Liver (tissue), 9 donors: Measurements from ENCODE around the gene TEX36. TPM values are rescaled to one million over a fixed set of nuclear protein-coding genes. Genes with fewer than 3 reads are reported as not detected.

Experiments
- DNase-seq: peaks from one replicate; pipeline ENCODE4 v3.0.0-alpha.2; 2017; ENCODE audit warnings: low spot score
- H3K27ac ChIP-seq, 2 donors: one replicate each; pipeline ENCODE4 v1.7.0; 2013; ENCODE audit warnings: inconsistent platforms in 2 of 2, low read length in 2 of 2, control low read depth in 1 of 2, low read depth in 1 of 2, mild to moderate bottlenecking in 1 of 2
- H3K27me3 ChIP-seq, 4 donors: one replicate each; pipeline versions ENCODE4 v1.6.1 to v1.7.0; 2013; ENCODE audit warnings: low read length in 3 of 4, inconsistent platforms in 1 of 4, mild to moderate bottlenecking in 1 of 4, moderate library complexity in 1 of 4; ENCODE audit not compliant: control insufficient read depth in 4 of 4, insufficient read depth in 4 of 4
- H3K36me3 ChIP-seq, 4 donors: one replicate each; pipeline versions ENCODE4 v1.6.1 to v1.7.0; 2013; ENCODE audit warnings: low read length in 3 of 4, mild to moderate bottlenecking in 3 of 4, low read depth in 1 of 4, moderate library complexity in 1 of 4; ENCODE audit not compliant: control insufficient read depth in 4 of 4, insufficient read depth in 3 of 4
- H3K4me1 ChIP-seq, 4 donors: one replicate each; pipeline versions ENCODE4 v1.6.1 to v1.7.0; 2013; ENCODE audit warnings: low read length in 3 of 4, mild to moderate bottlenecking in 3 of 4, moderate library complexity in 1 of 4; ENCODE audit not compliant: control insufficient read depth in 4 of 4, insufficient read depth in 4 of 4
- H3K4me3 ChIP-seq, 3 donors: one replicate each; pipeline versions ENCODE4 v1.6.1 to v1.7.0; 2013; ENCODE audit warnings: low read length in 3 of 3, control low read depth in 1 of 3, low read depth in 1 of 3, mild to moderate bottlenecking in 1 of 3
- H3K9ac ChIP-seq, 2 donors: one replicate each; pipeline ENCODE4 v1.7.0; 2013; ENCODE audit warnings: low read length in 2 of 2, mild to moderate bottlenecking in 2 of 2, moderate library complexity in 2 of 2, control low read depth in 1 of 2, low read depth in 1 of 2
- H3K9me3 ChIP-seq, 4 donors: one replicate each; pipeline versions ENCODE4 v1.6.1 to v1.7.0; 2013; ENCODE audit warnings: low read length in 3 of 4; ENCODE audit not compliant: control insufficient read depth in 4 of 4
- ATF3 ChIP-seq: IDR thresholded peaks from 2 replicates; pipeline ENCODE4 v1.6.1; 2016; ENCODE audit warnings: antibody characterized with exemption
- EGR1 ChIP-seq, 2 donors: IDR thresholded peaks; 2 replicates each; pipeline ENCODE4 v1.6.1; 2016 to 2018; ENCODE audit warnings: antibody characterized with exemption in 2 of 2, low read depth in 2 of 2
- FOXA1 ChIP-seq: IDR thresholded peaks from 2 replicates; pipeline ENCODE4 v1.6.1; 2016; ENCODE audit warnings: antibody characterized with exemption
- FOXA2 ChIP-seq: IDR thresholded peaks from 2 replicates; pipeline ENCODE4 v1.6.1; 2016; ENCODE audit warnings: antibody characterized with exemption
- GABPA ChIP-seq, 2 donors: IDR thresholded peaks in 1 of 2; conservative IDR thresholded peaks in 1 of 2; 2 replicates each; pipeline ENCODE4 v1.6.1; 2016; ENCODE audit warnings: antibody characterized with exemption in 2 of 2, mild to moderate bottlenecking in 1 of 2, moderate library complexity in 1 of 2
- HNF4A ChIP-seq, 2 donors: conservative IDR thresholded peaks; 2 replicates each; pipeline ENCODE4 v1.6.1; 2016; ENCODE audit warnings: antibody characterized with exemption in 2 of 2, mild to moderate bottlenecking in 2 of 2
- HNF4G ChIP-seq: IDR thresholded peaks from 2 replicates; pipeline ENCODE4 v1.6.1; 2016; ENCODE audit warnings: antibody characterized with exemption
- JUND ChIP-seq, 2 donors: IDR thresholded peaks; 2 replicates each; pipeline ENCODE4 v1.6.1; 2016; ENCODE audit warnings: antibody characterized with exemption in 2 of 2
- NR2F2 ChIP-seq: IDR thresholded peaks from 2 replicates; pipeline ENCODE4 v1.6.1; 2016; ENCODE audit warnings: antibody characterized with exemption
- RAD21 ChIP-seq, 2 donors: IDR thresholded peaks; 2 replicates each; pipeline ENCODE4 v1.6.1; 2016; ENCODE audit warnings: antibody characterized with exemption in 2 of 2, mild to moderate bottlenecking in 2 of 2
- REST ChIP-seq: IDR thresholded peaks from 2 replicates; pipeline ENCODE4 v1.6.1; 2016; ENCODE audit warnings: antibody characterized with exemption, mild to moderate bottlenecking
- RXRA ChIP-seq, 2 donors: IDR thresholded peaks; 2 replicates each; pipeline ENCODE4 v1.6.1; 2017 to 2018; ENCODE audit warnings: antibody characterized with exemption in 2 of 2, mild to moderate bottlenecking in 1 of 2
- TAF1 ChIP-seq: conservative IDR thresholded peaks from 2 replicates; pipeline ENCODE4 v1.6.1; 2016; ENCODE audit warnings: antibody characterized with exemption, mild to moderate bottlenecking
- YY1 ChIP-seq: IDR thresholded peaks from 2 replicates; pipeline ENCODE4 v1.6.1; 2016; ENCODE audit warnings: antibody characterized with exemption, mild to moderate bottlenecking
- WGBS: extraction: QIAGEN DNeasy Blood & Tissue Kit; methylation state at CpG from one replicate; pipeline ENCODE4 v1.1.7; 2013; 5-methylcytosine and 5-hydroxymethylcytosine counted together
- polyA plus RNA-seq, 2 donors: library from polyadenylated mRNA; stranded (reverse) in 1 of 2; unstranded in 1 of 2; fragments of 200-250 nt in 1 of 2; fragments of >200 nt in 1 of 2; fragmentation: Nextera tagmentation in 1 of 2; extraction: Ambion mirVana in 1 of 2; gene quantifications; one replicate each; pipeline versions ENCODE4 v1.2.1 to v1.2.3, GENCODE V29; 2013 to 2015
- total RNA-seq, 2 donors: library from RNA; depleted of rRNA; stranded (reverse); fragments of >200 nt; gene quantifications; one replicate each; pipeline ENCODE4 v1.2.3, GENCODE V29; 2014
- TF ChIP-seq, protein P1 (sequence below): IDR thresholded peaks from 2 replicates; pipeline ENCODE4 v1.6.1; 2016; ENCODE audit warnings: antibody characterized with exemption
- TF ChIP-seq, protein P2 (sequence below): IDR thresholded peaks from 2 replicates; pipeline ENCODE4 v1.6.1; 2016; ENCODE audit warnings: antibody characterized with exemption
- donor health status: healthy.
- donor health status: healthy.
- donor health status: healthy.
- donor health status: healthy.
- donor health status: healthy.

The TEX36 gene
- total and polyA plus RNA-seq, 4 donors = not detected

DNA sequence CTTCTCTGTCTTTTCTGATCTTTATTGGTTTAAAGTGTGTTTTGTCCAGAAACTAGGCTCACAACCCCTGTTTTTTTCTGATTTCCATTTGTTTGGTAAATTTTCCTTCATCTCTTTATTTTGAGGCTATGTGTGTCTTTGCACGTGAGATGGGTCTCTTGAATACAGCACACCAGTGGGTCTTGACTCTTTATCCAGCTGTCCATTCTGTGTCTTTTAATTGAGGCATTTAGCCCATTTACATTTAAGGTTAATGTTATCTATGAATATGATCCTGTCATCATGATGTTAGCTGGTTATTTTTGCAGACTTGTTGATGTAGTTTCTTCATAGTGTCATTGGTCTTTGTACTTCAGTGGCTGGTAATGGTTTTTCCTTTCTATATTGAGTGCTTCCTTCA lies 10.1 kb downstream of the TEX36 start:
- no peak for TF ChIP-seq REST
- TF ChIP-seq, protein P1, sequence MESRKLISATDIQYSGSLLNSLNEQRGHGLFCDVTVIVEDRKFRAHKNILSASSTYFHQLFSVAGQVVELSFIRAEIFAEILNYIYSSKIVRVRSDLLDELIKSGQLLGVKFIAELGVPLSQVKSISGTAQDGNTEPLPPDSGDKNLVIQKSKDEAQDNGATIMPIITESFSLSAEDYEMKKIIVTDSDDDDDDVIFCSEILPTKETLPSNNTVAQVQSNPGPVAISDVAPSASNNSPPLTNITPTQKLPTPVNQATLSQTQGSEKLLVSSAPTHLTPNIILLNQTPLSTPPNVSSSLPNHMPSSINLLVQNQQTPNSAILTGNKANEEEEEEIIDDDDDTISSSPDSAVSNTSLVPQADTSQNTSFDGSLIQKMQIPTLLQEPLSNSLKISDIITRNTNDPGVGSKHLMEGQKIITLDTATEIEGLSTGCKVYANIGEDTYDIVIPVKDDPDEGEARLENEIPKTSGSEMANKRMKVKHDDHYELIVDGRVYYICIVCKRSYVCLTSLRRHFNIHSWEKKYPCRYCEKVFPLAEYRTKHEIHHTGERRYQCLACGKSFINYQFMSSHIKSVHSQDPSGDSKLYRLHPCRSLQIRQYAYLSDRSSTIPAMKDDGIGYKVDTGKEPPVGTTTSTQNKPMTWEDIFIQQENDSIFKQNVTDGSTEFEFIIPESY = no peak
- no peak for TF ChIP-seq GABPA (IDR thresholded peaks at IDR 0.05 in 1 of 2, conservative IDR thresholded peaks at IDR 0.05 in 1 of 2)
- TF ChIP-seq YY1 = no peak
- TF ChIP-seq FOXA1 = no peak
- TF ChIP-seq RXRA (IDR thresholded peaks at IDR 0.05) = no peak
- no peak for TF ChIP-seq HNF4A (conservative IDR thresholded peaks at IDR 0.05)
- TF ChIP-seq TAF1 = no peak
- no peak for TF ChIP-seq RAD21 (IDR thresholded peaks at IDR 0.05)
- TF ChIP-seq, protein P2, sequence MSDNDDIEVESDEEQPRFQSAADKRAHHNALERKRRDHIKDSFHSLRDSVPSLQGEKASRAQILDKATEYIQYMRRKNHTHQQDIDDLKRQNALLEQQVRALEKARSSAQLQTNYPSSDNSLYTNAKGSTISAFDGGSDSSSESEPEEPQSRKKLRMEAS = no peak
- TF ChIP-seq HNF4G = no peak
- no peak for TF ChIP-seq FOXA2
- TF ChIP-seq JUND (IDR thresholded peaks at IDR 0.05) = no peak
- TF ChIP-seq EGR1 (IDR thresholded peaks at IDR 0.05; ENCODE audit: low read depth in 2 of 2) = no peak
- Histone ChIP-seq H3K27ac (no peak overlapping the region), H3K4me3 (no peak overlapping the region), H3K9ac (no peak overlapping the region), H3K27me3 (peaks cover 0 to 4% (median 0%) of the 10 kb centered on the region in 4 donors), H3K4me1 (no peaks in the 10 kb centered on the region), H3K36me3 (no peaks in the 10 kb centered on the region), H3K9me3 (peaks cover 2 to 6% (median 3%) of the 10 kb centered on the region in 4 donors)
- 66% methylated on average over 1 of the region's 1 CpG for WGBS
- no peak for DNase-seq

- Histone ChIP-seq H3K4me1 (no peaks in the 10 kb centered on the region), H3K4me3 (no peak overlapping the region), H3K9me3 (no peaks in the 10 kb centered on the region), H3K36me3 (no peaks in the 10 kb centered on the region), H3K9ac (no peak overlapping the region), H3K27me3 (peaks cover 0 to 2% (median 0%) of the 10 kb centered on the region in 4 donors), H3K27ac (no peak overlapping the region)
- no peak for TF ChIP-seq JUND (IDR thresholded peaks at IDR 0.05)
- no peak for TF ChIP-seq YY1
- TF ChIP-seq ATF3 = no peak
- TF ChIP-seq NR2F2 = no peak
- TF ChIP-seq HNF4G = no peak
- no peak for TF ChIP-seq EGR1 (IDR thresholded peaks at IDR 0.05; ENCODE audit: low read depth in 2 of 2)
- no peak for TF ChIP-seq RAD21 (IDR thresholded peaks at IDR 0.05)
- TF ChIP-seq REST = no peak
- TF ChIP-seq HNF4A (conservative IDR thresholded peaks at IDR 0.05) = no peak
- no peak for TF ChIP-seq FOXA1
- DNase-seq = no peak
- 75% methylated on average over 2 of the region's 2 CpGs for WGBS
These were observed 20.4 kb downstream of the TEX36 start for GRCh38 chr10:125662584-125662983.
